ENCODE measurements around the gene IFI27. TPM values are rescaled to one million over a fixed set of nuclear protein-coding genes. Genes with fewer than 3 reads are reported as not detected.
A peak's percentile ranks its signal among the peaks of the same experiment; 100 is the strongest.

Gene IFI27
- total RNA-seq, 1 donor from 2014 or later, result 1,022 TPM

DNA sequence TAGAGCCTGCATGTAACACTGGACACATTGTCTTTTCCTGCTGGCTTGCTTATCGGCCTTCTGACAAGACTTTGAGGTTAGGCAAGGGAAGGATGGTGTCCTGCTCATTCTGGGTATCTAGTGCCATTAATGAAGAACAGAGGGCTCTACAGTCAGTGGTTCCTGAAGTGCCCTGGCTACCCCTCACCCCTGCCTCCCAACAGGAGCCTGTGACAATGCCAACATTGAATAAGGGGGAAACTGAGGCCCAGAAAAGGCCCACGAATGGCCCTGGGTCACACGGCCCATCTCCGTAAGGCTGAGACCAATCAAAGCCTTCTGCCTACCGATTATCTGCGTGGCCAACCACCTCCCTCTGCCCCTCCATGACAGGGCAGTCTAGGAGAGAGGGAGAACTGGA is 16.8 kb downstream of the IFI27 start:
- Histone ChIP-seq H3K27me3 (ENCODE audit: insufficient read depth, low read length) (no peaks in the 10 kb centered on the region), H3K36me3 (ENCODE audit: insufficient read depth, low read length) (peaks cover 3% of the 10 kb centered on the region), H3K9me3 (ENCODE audit: insufficient read depth, low read depth, low read length) (no peaks in the 10 kb centered on the region), H3K27ac (ENCODE audit: low read depth, low read length) (no peak overlapping the region), H2AFZ (ENCODE audit: low read depth, low read length) (no peak overlapping the region), H3K9ac (ENCODE audit: low read length) (no peak overlapping the region), H3K4me3 (ENCODE audit: insufficient read depth, low read depth, low read length) (no peak overlapping the region), H3K79me2 (ENCODE audit: insufficient read depth, low read length) (no peaks in the 10 kb centered on the region), H4K20me1 (ENCODE audit: insufficient read depth, low read length) (no peaks in the 10 kb centered on the region), H3K4me2 (ENCODE audit: low read length) (no peak overlapping the region), H3K4me1 (ENCODE audit: insufficient read depth, low read length) (peaks cover 12% of the 10 kb centered on the region)
- no peak for DNase-seq (ENCODE audit: low read depth)
- peaks cover 9% of the 10 kb centered on the region for H3K4me1 Mint-ChIP-seq (ENCODE audit: low read depth, unreplicated experiment)
- no peak for FAIRE-seq
- H3K36me3 Mint-ChIP-seq (ENCODE audit: low read depth, unreplicated experiment), result peaks cover 3% of the 10 kb centered on the region
- H3K27ac Mint-ChIP-seq (ENCODE audit: unreplicated experiment), result no peak overlapping the region
- H3K27me3 Mint-ChIP-seq (ENCODE audit: low read depth, unreplicated experiment), result peaks cover 3% of the 10 kb centered on the region
- H3K9me3 Mint-ChIP-seq (ENCODE audit: unreplicated experiment), result peaks cover 6% of the 10 kb centered on the region
- H3K4me3 Mint-ChIP-seq (ENCODE audit: unreplicated experiment), result peak overlapping the region; percentile 8
- TF ChIP-seq, protein P1, sequence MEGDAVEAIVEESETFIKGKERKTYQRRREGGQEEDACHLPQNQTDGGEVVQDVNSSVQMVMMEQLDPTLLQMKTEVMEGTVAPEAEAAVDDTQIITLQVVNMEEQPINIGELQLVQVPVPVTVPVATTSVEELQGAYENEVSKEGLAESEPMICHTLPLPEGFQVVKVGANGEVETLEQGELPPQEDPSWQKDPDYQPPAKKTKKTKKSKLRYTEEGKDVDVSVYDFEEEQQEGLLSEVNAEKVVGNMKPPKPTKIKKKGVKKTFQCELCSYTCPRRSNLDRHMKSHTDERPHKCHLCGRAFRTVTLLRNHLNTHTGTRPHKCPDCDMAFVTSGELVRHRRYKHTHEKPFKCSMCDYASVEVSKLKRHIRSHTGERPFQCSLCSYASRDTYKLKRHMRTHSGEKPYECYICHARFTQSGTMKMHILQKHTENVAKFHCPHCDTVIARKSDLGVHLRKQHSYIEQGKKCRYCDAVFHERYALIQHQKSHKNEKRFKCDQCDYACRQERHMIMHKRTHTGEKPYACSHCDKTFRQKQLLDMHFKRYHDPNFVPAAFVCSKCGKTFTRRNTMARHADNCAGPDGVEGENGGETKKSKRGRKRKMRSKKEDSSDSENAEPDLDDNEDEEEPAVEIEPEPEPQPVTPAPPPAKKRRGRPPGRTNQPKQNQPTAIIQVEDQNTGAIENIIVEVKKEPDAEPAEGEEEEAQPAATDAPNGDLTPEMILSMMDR (IDR thresholded peaks at IDR 0.05; ENCODE audit: insufficient read depth, low read depth, low read length), result no peak
- no peak for TF ChIP-seq EZH2 (IDR thresholded peaks at IDR 0.05; ENCODE audit: insufficient read depth, low read length)

DNA sequence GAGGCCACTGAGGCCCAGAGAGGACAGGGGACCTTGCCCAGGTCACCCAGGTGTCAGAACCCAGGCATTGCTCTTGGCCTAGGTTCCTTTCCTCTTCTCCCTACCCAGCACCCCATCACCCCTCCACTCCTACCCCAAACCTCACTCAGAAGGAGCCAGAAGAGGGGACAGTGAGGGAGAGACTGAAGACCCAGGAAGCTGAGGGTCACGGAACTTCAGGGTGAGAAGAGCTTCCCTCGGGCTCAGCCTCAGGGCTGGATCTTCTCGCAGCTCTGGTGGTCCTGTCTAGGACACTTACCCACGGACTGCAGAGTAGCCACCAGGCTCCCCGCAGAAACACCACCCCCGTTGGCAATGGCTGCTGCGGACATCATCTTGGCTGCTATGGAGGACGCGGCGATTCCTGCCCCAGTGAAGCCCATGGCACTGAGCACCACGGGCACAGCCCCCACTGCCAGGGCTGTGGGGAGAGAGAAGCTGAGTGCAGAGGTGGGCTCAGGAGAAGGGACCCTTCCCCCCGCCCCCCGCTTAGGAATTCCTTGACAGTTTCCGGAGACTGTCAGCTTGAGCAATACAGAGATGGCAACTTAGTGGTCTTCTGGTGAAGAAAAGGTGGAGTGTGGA is 17.8 kb downstream of the IFI27 start:
- Histone ChIP-seq H3K36me3 (ENCODE audit: insufficient read depth, low read length) (peaks cover 3% of the 10 kb centered on the region), H3K4me2 (ENCODE audit: low read length) (peak overlapping the region; percentile 95), H4K20me1 (ENCODE audit: insufficient read depth, low read length) (no peaks in the 10 kb centered on the region), H3K27ac (ENCODE audit: low read depth, low read length) (no peak overlapping the region), H2AFZ (ENCODE audit: low read depth, low read length) (peak overlapping the region; percentile 84), H3K4me1 (ENCODE audit: insufficient read depth, low read length) (peaks cover 12% of the 10 kb centered on the region), H3K27me3 (ENCODE audit: insufficient read depth, low read length) (no peaks in the 10 kb centered on the region), H3K9me3 (ENCODE audit: insufficient read depth, low read depth, low read length) (no peaks in the 10 kb centered on the region), H3K9ac (ENCODE audit: low read length) (peak overlapping the region; percentile 82), H3K79me2 (ENCODE audit: insufficient read depth, low read length) (no peaks in the 10 kb centered on the region), H3K4me3 (ENCODE audit: insufficient read depth, low read depth, low read length) (peak overlapping the region; percentile 67)
- Mint-ChIP-seq H3K36me3 (ENCODE audit: low read depth, unreplicated experiment) (peaks cover 3% of the 10 kb centered on the region), H3K4me1 (ENCODE audit: low read depth, unreplicated experiment) (peaks cover 9% of the 10 kb centered on the region), H3K27me3 (ENCODE audit: low read depth, unreplicated experiment) (no peaks in the 10 kb centered on the region), H3K27ac (ENCODE audit: unreplicated experiment) (peak overlapping the region; percentile 4), H3K4me3 (ENCODE audit: unreplicated experiment) (peak overlapping the region; percentile 77), H3K9me3 (ENCODE audit: unreplicated experiment) (peaks cover 3% of the 10 kb centered on the region)
- TF ChIP-seq, protein P1 (IDR thresholded peaks at IDR 0.05; ENCODE audit: insufficient read depth, low read depth, low read length), result no peak
- no peak for TF ChIP-seq EZH2 (IDR thresholded peaks at IDR 0.05; ENCODE audit: insufficient read depth, low read length)
- no peak for FAIRE-seq
- no peak for DNase-seq (ENCODE audit: low read depth)

DNA sequence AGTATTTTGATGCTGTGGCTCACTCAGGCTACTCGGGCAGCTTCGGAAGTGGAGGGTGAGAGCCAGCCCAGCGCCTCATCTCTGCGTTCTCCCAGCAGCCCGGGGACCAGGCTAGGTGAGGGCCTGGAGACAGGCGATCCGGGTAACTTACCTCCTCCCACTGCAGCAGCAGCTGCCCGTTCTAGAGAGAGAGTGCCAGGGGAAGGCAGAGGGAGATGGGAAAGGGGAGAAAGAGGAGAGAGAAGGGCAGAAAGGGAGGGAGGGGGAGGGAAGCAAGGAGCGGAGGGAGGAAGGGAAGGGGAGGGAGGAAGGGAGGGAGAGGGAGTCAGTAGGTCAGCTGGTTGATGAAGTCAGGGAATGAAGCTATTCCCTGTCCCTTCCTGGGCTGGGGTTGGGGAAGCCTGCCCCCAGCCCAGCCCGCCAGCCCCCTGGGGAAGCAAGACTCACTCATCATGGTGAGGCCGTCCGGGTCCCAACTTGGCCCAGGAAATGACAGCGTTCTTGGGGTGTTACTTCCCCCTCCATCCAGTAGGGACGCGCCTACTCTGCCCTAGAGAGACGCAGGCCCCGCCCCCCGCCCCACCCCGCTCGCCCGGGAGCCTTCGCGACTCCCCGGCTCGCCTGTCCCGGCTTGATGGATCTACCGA is 18.7 kb downstream of the IFI27 start, which contains the start of gene IFI27L2:
IFI27L2 (minus strand) TSS at position 494 of the 647 bp plus-strand sequence; CDS start at position 454, 40 bp downstream.
- DNase-seq (ENCODE audit: low read depth) (peak; percentile 74), FAIRE-seq (no peak)
- H3K4me1 ChIP-seq (ENCODE audit: insufficient read depth, low read length), result peaks cover 12% of the 10 kb centered on the region
- H3K27me3 ChIP-seq (ENCODE audit: insufficient read depth, low read length), result no peaks in the 10 kb centered on the region
- H3K36me3 Mint-ChIP-seq (ENCODE audit: low read depth, unreplicated experiment), result peaks cover 3% of the 10 kb centered on the region
- TF ChIP-seq EZH2 (IDR thresholded peaks at IDR 0.05; ENCODE audit: insufficient read depth, low read length), result no peak
- TF ChIP-seq, protein P1 (IDR thresholded peaks at IDR 0.05; ENCODE audit: insufficient read depth, low read depth, low read length), result no peak
- H3K27ac Mint-ChIP-seq (ENCODE audit: unreplicated experiment), result peak within 1 kb of the TSS; percentile 26
- peak within 1 kb of the TSS; percentile 67 for H3K4me3 ChIP-seq (ENCODE audit: insufficient read depth, low read depth, low read length)
- H3K4me3 Mint-ChIP-seq (ENCODE audit: unreplicated experiment), result peak within 1 kb of the TSS; percentile 77
- H3K79me2 ChIP-seq (ENCODE audit: insufficient read depth, low read length), result no peaks in the 10 kb centered on the region
- H3K9me3 ChIP-seq (ENCODE audit: insufficient read depth, low read depth, low read length), result no peaks in the 10 kb centered on the region
- peak within 1 kb of the TSS; percentile 95 for H3K4me2 ChIP-seq (ENCODE audit: low read length)
- peaks cover 3% of the 10 kb centered on the region for H3K36me3 ChIP-seq (ENCODE audit: insufficient read depth, low read length)
- peaks cover 3% of the 10 kb centered on the region for H3K9me3 Mint-ChIP-seq (ENCODE audit: unreplicated experiment)
- H3K4me1 Mint-ChIP-seq (ENCODE audit: low read depth, unreplicated experiment), result peaks cover 7% of the 10 kb centered on the region
- peak within 1 kb of the TSS; percentile 19 for H3K27ac ChIP-seq (ENCODE audit: low read depth, low read length)
- H4K20me1 ChIP-seq (ENCODE audit: insufficient read depth, low read length), result no peaks in the 10 kb centered on the region
- peak within 1 kb of the TSS; percentile 84 for H2AFZ ChIP-seq (ENCODE audit: low read depth, low read length)
- peak within 1 kb of the TSS; percentile 82 for H3K9ac ChIP-seq (ENCODE audit: low read length)
- no peaks in the 10 kb centered on the region for H3K27me3 Mint-ChIP-seq (ENCODE audit: low read depth, unreplicated experiment)

Data from astrocyte (in vitro differentiated cells and primary cell).